B cell (primary cell): ENCODE measurements around the gene PARD6G. TPM values are rescaled to one million over a fixed set of nuclear protein-coding genes. Genes with fewer than 3 reads are reported as not detected.

ENCODE experiments used
- ATAC-seq: fragments of 200-7000 bp; cut with Tn5 transposase; one replicate; pipeline ENCODE4 v1.10.0; 2021; ENCODE audit warnings: low read depth, mild to moderate bottlenecking, moderate number of reproducible peaks, moderate library complexity
- CTCF ChIA-PET: fragments of 350-600 bp; sonication (Branson Sonifier 250); formaldehyde crosslinking; loops from one replicate; lab custom pipeline; 2021; ENCODE audit warnings: antibody characterized with exemption, inconsistent platforms; lab: Charles Lee
- POLR2A ChIA-PET: fragments of 350-600 bp; sonication (Branson Sonifier 250); formaldehyde crosslinking; loops from one replicate; lab custom pipeline; 2021; ENCODE audit warnings: antibody characterized with exemption; lab: Charles Lee
- DNase-seq: peaks from one replicate; pipeline ENCODE4 v3.0.0; 2013
- H2AFZ ChIP-seq: 2 replicates; pipeline ENCODE4 v1.6.1; 2012; ENCODE audit warnings: mild to moderate bottlenecking, low read depth, low read length; ENCODE audit not compliant: insufficient read depth, poor library complexity, severe bottlenecking
- H3K27ac ChIP-seq, 2 donors: 1 replicate in 1 of 2; 2 replicates in 1 of 2; pipeline ENCODE4 v1.5.1; 2012 to 2013; ENCODE audit warnings: low read length in 2 of 2, mild to moderate bottlenecking in 2 of 2, moderate library complexity in 1 of 2
- H3K27me3 ChIP-seq, 4 experiments: fragments of 200-600 bp in 1 of 4; sonication (generic) in 1 of 4; replicated peaks in 1 of 4; 1 replicate in 2 of 4; 2 replicates in 2 of 4; pipeline versions ENCODE4 v1.6.1 to v1.7.0; 2013 to 2016; ENCODE audit warnings: low read length in 3 of 4, mild to moderate bottlenecking in 2 of 4, mixed read lengths in 1 of 4, moderate library complexity in 1 of 4; ENCODE audit not compliant: insufficient read depth in 4 of 4, control insufficient read depth in 3 of 4; ENCODE audit errors: control extremely low read depth in 1 of 4
- H3K36me3 ChIP-seq, 2 experiments: replicated peaks in 1 of 2; 1 replicate in 1 of 2; 2 replicates in 1 of 2; pipeline versions ENCODE4 v1.6.1 to v1.7.1; 2013; ENCODE audit warnings: low read length in 1 of 2; ENCODE audit not compliant: insufficient read depth in 2 of 2, control insufficient read depth in 1 of 2; ENCODE audit errors: control extremely low read depth in 1 of 2, extremely low read depth in 1 of 2
- H3K4me1 ChIP-seq, 2 donors: fragments of 200-600 bp in 1 of 2; sonication (generic) in 1 of 2; 1 replicate in 1 of 2; 2 replicates in 1 of 2; pipeline versions ENCODE4 v1.5.1 to v1.6.1; 2013 to 2017; ENCODE audit warnings: low read length in 2 of 2; ENCODE audit not compliant: control insufficient read depth in 2 of 2, insufficient read depth in 2 of 2
- H3K4me2 ChIP-seq: replicated peaks from 2 replicates; pipeline ENCODE3; 2012; ENCODE audit warnings: mild to moderate bottlenecking, low read depth, low read length; ENCODE audit not compliant: poor library complexity, severe bottlenecking
- H3K4me3 ChIP-seq, 5 experiments: fragments of 200-600 bp in 1 of 5; sonication (generic) in 1 of 5; 1 replicate in 3 of 5; 2 replicates in 2 of 5; pipeline versions ENCODE4 v1.5.1 to v1.7.0; 2011 to 2016; ENCODE audit warnings: low read length in 4 of 5, mild to moderate bottlenecking in 4 of 5, low read depth in 2 of 5, control low read depth in 1 of 5, moderate library complexity in 1 of 5; ENCODE audit not compliant: insufficient read depth in 1 of 5; ENCODE audit errors: control extremely low read depth in 1 of 5, extremely low read depth in 1 of 5
- H3K79me2 ChIP-seq: fragments of 200-600 bp; sonication (generic); one replicate; pipeline ENCODE4 v1.6.0; 2016; ENCODE audit warnings: low read length; ENCODE audit not compliant: control insufficient read depth, insufficient read depth
- H3K9ac ChIP-seq: fragments of 200-600 bp; sonication (generic); 2 replicates; pipeline ENCODE4 v1.6.1; 2017; ENCODE audit warnings: mild to moderate bottlenecking, low read length, moderate library complexity
- H3K9me3 ChIP-seq, 3 donors: one replicate each; pipeline versions ENCODE4 v1.6.1 to v1.7.1; 2013; ENCODE audit warnings: low read length in 2 of 3; ENCODE audit not compliant: control insufficient read depth in 2 of 3, insufficient read depth in 1 of 3; ENCODE audit errors: control extremely low read depth in 1 of 3
- H4K20me1 ChIP-seq: 2 replicates; pipeline ENCODE4 v1.6.0; 2012; ENCODE audit warnings: mild to moderate bottlenecking, low read length; ENCODE audit not compliant: insufficient read depth, control insufficient read depth, poor library complexity, severe bottlenecking
- H3K27ac Mint-ChIP-seq: one replicate; pipeline ENCODE4 v1.8.0; 2021; ENCODE audit warnings: mixed read lengths
- H3K27me3 Mint-ChIP-seq: one replicate; pipeline ENCODE4 v1.8.0; 2021; ENCODE audit warnings: mixed read lengths
- H3K4me1 Mint-ChIP-seq: one replicate; pipeline ENCODE4 v1.8.0; 2021; ENCODE audit warnings: mixed read lengths
- H3K4me3 Mint-ChIP-seq: one replicate; pipeline ENCODE4 v1.8.0; 2021; ENCODE audit warnings: mixed read lengths
- H3K9me3 Mint-ChIP-seq: one replicate; pipeline ENCODE4 v1.8.0; 2022; ENCODE audit warnings: mixed read lengths; ENCODE audit not compliant: insufficient read depth
- EZH2 ChIP-seq: IDR thresholded peaks from 2 replicates; pipeline ENCODE4 v1.6.1; 2012; ENCODE audit warnings: borderline replicate concordance, low read depth, mild to moderate bottlenecking, moderate library complexity, low read length; ENCODE audit not compliant: insufficient read depth, poor library complexity, severe bottlenecking
- WGBS: methylation state at CpG from one replicate; pipeline ENCODE4 v1.1.5; 2013; ENCODE audit warnings: missing lambda C conversion rate; ENCODE audit not compliant: insufficient coverage; 5-methylcytosine and 5-hydroxymethylcytosine counted together
- intact Hi-C: fragments of 100-400 bp; cut with micrococcal nuclease; formaldehyde crosslinking; loops from one replicate; pipeline ENCODE4 v1.10.0; 2022
- polyA plus RNA-seq: library from polyadenylated mRNA; depleted of rRNA; stranded (reverse); fragments of >200 nt; gene quantifications from 2 replicates; pipeline ENCODE4 v1.2.3, GENCODE V29; 2012
- total RNA-seq, 2 donors: library from RNA; stranded (reverse); fragments of 120-200 nt in 1 of 2; gene quantifications; 1 replicate in 1 of 2; 2 replicates in 1 of 2; pipeline versions ENCODE4 v1.2.3 to v1.2.4, GENCODE V29; 2013 to 2022
- TF ChIP-seq, protein P1 (sequence below): fragments of 200-600 bp; IDR thresholded peaks from one replicate; pipeline ENCODE4 v1.8.0; 2022; ENCODE audit warnings: antibody characterized with exemption, mild to moderate bottlenecking

PARD6G gene
- total and polyA plus RNA-seq, 2 donors (not counting 1 experiment from before 2014, with no cell fraction given) = not detected

- no peak overlapping the region for H3K27ac Mint-ChIP-seq
- Histone ChIP-seq H3K9ac (no peak overlapping the region), H2AFZ (no peak overlapping the region), H3K4me2 (no peak overlapping the region), H4K20me1 (no peaks in the 10 kb centered on the region), H3K4me3 (no peak overlapping the region), H3K79me2 (no peaks in the 10 kb centered on the region), H3K9me3 (peaks cover 0 to 35% (median 8%) of the 10 kb centered on the region in 3 donors), H3K4me1 (peaks cover 3% of the 10 kb centered on the region in 2 donors), H3K36me3 (no peaks in the 10 kb centered on the region), H3K27me3 (peaks cover 0 to 7% (median 2%) of the 10 kb centered on the region in 4 experiments), H3K27ac (no peak overlapping the region)
- POLR2A ChIA-PET = no interaction called here
- peaks cover 2% of the 10 kb centered on the region for H3K4me1 Mint-ChIP-seq
- peaks cover 4% of the 10 kb centered on the region for H3K9me3 Mint-ChIP-seq
- ATAC-seq (no peak), DNase-seq (no peak)
- WGBS = 91% methylated on average over 7 of the region's 7 CpGs
- TF ChIP-seq, protein P1, sequence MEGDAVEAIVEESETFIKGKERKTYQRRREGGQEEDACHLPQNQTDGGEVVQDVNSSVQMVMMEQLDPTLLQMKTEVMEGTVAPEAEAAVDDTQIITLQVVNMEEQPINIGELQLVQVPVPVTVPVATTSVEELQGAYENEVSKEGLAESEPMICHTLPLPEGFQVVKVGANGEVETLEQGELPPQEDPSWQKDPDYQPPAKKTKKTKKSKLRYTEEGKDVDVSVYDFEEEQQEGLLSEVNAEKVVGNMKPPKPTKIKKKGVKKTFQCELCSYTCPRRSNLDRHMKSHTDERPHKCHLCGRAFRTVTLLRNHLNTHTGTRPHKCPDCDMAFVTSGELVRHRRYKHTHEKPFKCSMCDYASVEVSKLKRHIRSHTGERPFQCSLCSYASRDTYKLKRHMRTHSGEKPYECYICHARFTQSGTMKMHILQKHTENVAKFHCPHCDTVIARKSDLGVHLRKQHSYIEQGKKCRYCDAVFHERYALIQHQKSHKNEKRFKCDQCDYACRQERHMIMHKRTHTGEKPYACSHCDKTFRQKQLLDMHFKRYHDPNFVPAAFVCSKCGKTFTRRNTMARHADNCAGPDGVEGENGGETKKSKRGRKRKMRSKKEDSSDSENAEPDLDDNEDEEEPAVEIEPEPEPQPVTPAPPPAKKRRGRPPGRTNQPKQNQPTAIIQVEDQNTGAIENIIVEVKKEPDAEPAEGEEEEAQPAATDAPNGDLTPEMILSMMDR = no peak
- no peak for TF ChIP-seq EZH2
- intact Hi-C loops = no loop called here
- CTCF ChIA-PET = no interaction called here
- H3K4me3 Mint-ChIP-seq = no peak overlapping the region
- peaks cover 3% of the 10 kb centered on the region for H3K27me3 Mint-ChIP-seq
Measured at GRCh38 chr18:80163183-80163582, 84.1 kb downstream of the PARD6G start.

DNA sequence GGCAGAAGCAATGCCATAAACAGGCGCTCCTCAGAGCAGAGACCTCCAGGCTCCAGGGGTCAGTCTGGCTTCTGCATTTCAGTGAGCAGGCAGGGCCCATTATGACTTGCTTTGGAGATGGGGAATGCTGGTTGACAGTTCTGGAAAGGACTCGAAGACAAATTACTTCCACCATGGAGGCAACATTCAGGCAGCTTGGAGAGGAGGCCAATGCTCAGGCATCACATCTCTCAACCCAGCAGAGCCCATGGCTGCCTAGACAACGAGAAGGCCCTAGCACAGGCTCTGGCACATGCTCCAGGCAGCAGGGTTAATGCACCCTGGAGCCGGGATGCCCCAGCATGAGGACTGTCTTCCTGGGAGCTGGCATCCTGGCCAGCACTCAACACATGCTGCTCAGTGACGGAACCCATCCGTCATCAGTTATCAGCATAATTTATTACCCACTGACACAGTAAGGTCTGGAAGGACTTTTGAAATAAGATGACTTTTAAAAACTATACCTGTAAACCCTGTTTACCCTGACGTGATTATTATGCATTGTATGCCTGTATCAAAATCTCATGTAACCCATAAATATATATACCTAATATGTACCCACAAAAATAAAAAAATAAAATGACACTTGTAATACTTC is 85.4 kb downstream of the PARD6G start:
- peaks cover 0 to 32% (median 8%) of the 10 kb centered on the region in 3 donors for H3K9me3 ChIP-seq
- ChIA-PET POLR2A (no interaction called here), CTCF (no interaction called here)
- peaks cover 3% of the 10 kb centered on the region in 2 donors for H3K4me1 ChIP-seq
- ATAC-seq (no peak), DNase-seq (no peak)
- TF ChIP-seq, protein P1 = no peak
- no peak for TF ChIP-seq EZH2
- intact Hi-C loops = no loop called here
- Mint-ChIP-seq H3K27me3 (no peaks in the 10 kb centered on the region), H3K4me1 (peaks cover 5% of the 10 kb centered on the region), H3K27ac (no peak overlapping the region), H3K9me3 (peaks cover 4% of the 10 kb centered on the region), H3K4me3 (no peak overlapping the region)
- no peaks in the 10 kb centered on the region for H3K79me2 ChIP-seq
- H3K27me3 ChIP-seq = peaks cover 0 to 8% (median 2%) of the 10 kb centered on the region in 4 experiments
- no peaks in the 10 kb centered on the region for H3K36me3 ChIP-seq
- no peak overlapping the region for H3K4me2 ChIP-seq
- no peak overlapping the region for H2AFZ ChIP-seq
- H3K4me3 ChIP-seq = no peak overlapping the region
- H3K27ac ChIP-seq = no peak overlapping the region
- 77% methylated on average over 3 of the region's 7 CpGs for WGBS
- H4K20me1 ChIP-seq = no peaks in the 10 kb centered on the region
- no peak overlapping the region for H3K9ac ChIP-seq
